Loucy (cell line): Measurements from ENCODE around the gene MAP7D1.

Experiments used
- H2AFZ ChIP-seq: fragments of 200-600 bp; sonication (generic); 2 replicates; pipeline ENCODE4 v1.6.0; 2016; ENCODE audit warnings: antibody characterized with exemption, mild to moderate bottlenecking, low read length, moderate library complexity
- H3F3A ChIP-seq: fragments of 200-600 bp; 2 replicates; pipeline ENCODE4 v1.6.0; 2016; ENCODE audit warnings: antibody characterized with exemption, low read depth, mild to moderate bottlenecking
- H3K27me3 ChIP-seq: fragments of 200-600 bp; sonication (generic); 2 replicates; pipeline ENCODE4 v1.6.1; 2014; ENCODE audit warnings: low read length, mild to moderate bottlenecking; ENCODE audit not compliant: insufficient read depth, poor library complexity, severe bottlenecking
- H3K36me3 ChIP-seq: fragments of 200-600 bp; sonication (generic); 2 replicates; pipeline ENCODE4 v1.6.1; 2016; ENCODE audit warnings: low read length; ENCODE audit not compliant: insufficient read depth
- H3K4me1 ChIP-seq: fragments of 200-600 bp; sonication (generic); 2 replicates; pipeline ENCODE4 v1.5.1; 2014; ENCODE audit warnings: low read length, mild to moderate bottlenecking; ENCODE audit not compliant: insufficient read depth, poor library complexity, severe bottlenecking
- H3K4me2 ChIP-seq: fragments of 200-600 bp; sonication (generic); 2 replicates; pipeline ENCODE4 v1.6.0; 2014; ENCODE audit warnings: antibody characterized with exemption, low read length, low read depth, mild to moderate bottlenecking; ENCODE audit not compliant: poor library complexity, severe bottlenecking
- H3K4me3 ChIP-seq: fragments of 200-600 bp; sonication (generic); 2 replicates; pipeline ENCODE4 v1.5.1; 2014; ENCODE audit warnings: low read length, mild to moderate bottlenecking, mixed read lengths; ENCODE audit not compliant: poor library complexity, severe bottlenecking
- H3K79me2 ChIP-seq: fragments of 200-600 bp; sonication (generic); 2 replicates; pipeline ENCODE4 v1.6.1; 2014; ENCODE audit warnings: low read length; ENCODE audit not compliant: insufficient read depth
- H3K9ac ChIP-seq: fragments of 200-600 bp; sonication (generic); 2 replicates; pipeline ENCODE4 v1.6.0; 2014; ENCODE audit warnings: mild to moderate bottlenecking, low read depth, low read length, moderate library complexity; ENCODE audit not compliant: poor library complexity, severe bottlenecking
- H3K9me2 ChIP-seq: fragments of 200-600 bp; sonication (generic); replicated peaks from 2 replicates; pipeline ENCODE4 v1.6.1; 2016; ENCODE audit warnings: low read depth, low read length, mixed read lengths
- H3K9me3 ChIP-seq: fragments of 200-600 bp; sonication (generic); 2 replicates; pipeline ENCODE4 v1.6.1; 2014; ENCODE audit warnings: mild to moderate bottlenecking, antibody characterized with exemption, low read length, low read depth; ENCODE audit not compliant: insufficient read depth
- H4K20me1 ChIP-seq: fragments of 200-600 bp; sonication (generic); 2 replicates; pipeline ENCODE4 v1.6.0; 2014; ENCODE audit warnings: antibody characterized with exemption, low read length, mild to moderate bottlenecking; ENCODE audit not compliant: insufficient read depth, poor library complexity, severe bottlenecking
- CTCF ChIP-seq: fragments of 200-600 bp; sonication (generic); conservative IDR thresholded peaks from 2 replicates; pipeline ENCODE4 v1.5.1; 2014; ENCODE audit warnings: mild to moderate bottlenecking, antibody characterized with exemption, low read length
- EZH2phosphoT487 ChIP-seq: fragments of 200-600 bp; IDR thresholded peaks from 2 replicates; pipeline ENCODE4 v1.6.1; 2018; ENCODE audit warnings: antibody characterized with exemption, mild to moderate bottlenecking, moderate library complexity, borderline replicate concordance

The MAP7D1 gene

GRCh38 chr1:36172983-36173382 lies 17.0 kb downstream of the MAP7D1 start:
- Histone ChIP-seq H4K20me1 (peaks cover 22% of the 10 kb centered on the region), H3K4me3 (no peak overlapping the region), H3K9ac (no peak overlapping the region), H2AFZ (no peak overlapping the region), H3K79me2 (peaks cover 25% of the 10 kb centered on the region), H3F3A (no peaks in the 10 kb centered on the region), H3K9me3 (no peaks in the 10 kb centered on the region), H3K9me2 (no peaks in the 10 kb centered on the region), H3K36me3 (peaks cover 69% of the 10 kb centered on the region; the same call in 1 of the 2 replicates), H3K4me2 (no peak overlapping the region), H3K27me3 (no peaks in the 10 kb centered on the region), H3K4me1 (no peaks in the 10 kb centered on the region)
- TF ChIP-seq EZH2phosphoT487 (no peak), CTCF (no peak)

- no peak for TF ChIP-seq EZH2phosphoT487
- no peak for TF ChIP-seq CTCF
- Histone ChIP-seq H3K9me2 (no peaks in the 10 kb centered on the region), H3K36me3 (peaks cover 85% of the 10 kb centered on the region; the same call in 1 of the 2 replicates), H2AFZ (no peak overlapping the region), H4K20me1 (peaks cover 18% of the 10 kb centered on the region), H3K9ac (no peak overlapping the region), H3K9me3 (no peaks in the 10 kb centered on the region), H3K79me2 (peaks cover 11% of the 10 kb centered on the region), H3K27me3 (no peaks in the 10 kb centered on the region), H3F3A (no peaks in the 10 kb centered on the region), H3K4me3 (no peak overlapping the region), H3K4me1 (no peaks in the 10 kb centered on the region), H3K4me2 (no peak overlapping the region)
Observed at GRCh38 chr1:36174713-36175112, 18.8 kb downstream of the MAP7D1 start.

- no peaks in the 10 kb centered on the region for H3K4me1 ChIP-seq
- H3K27me3 ChIP-seq = no peaks in the 10 kb centered on the region
- peaks cover 92% of the 10 kb centered on the region; the same call in 1 of the 2 replicates for H3K36me3 ChIP-seq
- H3K9me3 ChIP-seq = no peaks in the 10 kb centered on the region
- no peaks in the 10 kb centered on the region for H3K9me2 ChIP-seq
- TF ChIP-seq CTCF (no peak), EZH2phosphoT487 (no peak)
- H3K9ac ChIP-seq = no peak overlapping the region
- H3K4me3 ChIP-seq = no peak overlapping the region
- H2AFZ ChIP-seq = no peak overlapping the region
- no peak overlapping the region for H3K4me2 ChIP-seq
- H3K79me2 ChIP-seq = peaks cover 6% of the 10 kb centered on the region
- H3F3A ChIP-seq = no peaks in the 10 kb centered on the region
- H4K20me1 ChIP-seq = peaks cover 15% of the 10 kb centered on the region
Observed at GRCh38 chr1:36175137-36176095, 19.5 kb downstream of the MAP7D1 start.
